K562 (cell line): ENCODE data around the gene ACOT7. TPM values are rescaled to one million over a fixed set of nuclear protein-coding genes. Genes with fewer than 3 reads are reported as not detected.

Experiments used
- ARID1B ChIP-seq: fragments of 450-650 bp; IDR thresholded peaks from 2 replicates; pipeline ENCODE4 v1.6.1; 2016; ENCODE audit warnings: antibody characterized with exemption, mild to moderate bottlenecking, inconsistent platforms
- ATF1 ChIP-seq, 2 experiments: fragments of 450-650 bp in 1 of 2; IDR thresholded peaks; 2 replicates each; pipeline ENCODE4 v1.6.1; 2016; ENCODE audit warnings: missing compliant biosample characterization in 1 of 2, missing genetic modification characterization in 1 of 2
- CBFA2T2 ChIP-seq: fragments of 450-650 bp; conservative IDR thresholded peaks from 2 replicates; pipeline ENCODE4 v1.6.1; 2017; ENCODE audit warnings: mild to moderate bottlenecking
- DACH1 ChIP-seq: fragments of 450-650 bp; IDR thresholded peaks from 2 replicates; pipeline ENCODE4 v1.6.1; 2018; ENCODE audit not compliant: partially characterized antibody
- EP300 ChIP-seq: IDR thresholded peaks from 2 replicates; pipeline ENCODE4 v1.6.1; 2012; ENCODE audit warnings: low read length, improper control_type of control experiment
- ESRRA ChIP-seq: fragments of 450-650 bp; IDR thresholded peaks from 2 replicates; pipeline ENCODE4 v1.6.1; 2014; ENCODE audit warnings: low read depth, mild to moderate bottlenecking, moderate library complexity, borderline replicate concordance
- POLR3G ChIP-seq: IDR thresholded peaks from 2 replicates; pipeline ENCODE4 v1.6.1; 2011; ENCODE audit not compliant: insufficient read length, insufficient replicate concordance; ENCODE audit errors: extremely low read depth
- RAD51 ChIP-seq: fragments of 450-650 bp; IDR thresholded peaks from 2 replicates; pipeline ENCODE4 v1.7.1; 2016; ENCODE audit warnings: low read depth, mild to moderate bottlenecking, borderline replicate concordance
- ZBTB11 ChIP-seq, 3 experiments: fragments of 200-800 bp in 1 of 3; fragments of 250-450 bp in 1 of 3; fragments of 450-650 bp in 1 of 3; sonication (Bioruptor Pico) in 1 of 3; sonication (Bioruptor generic) in 1 of 3; formaldehyde crosslinking in 1 of 3; IDR thresholded peaks; 2 replicates each; pipeline versions ENCODE4 v1.6.1 to v1.8.0; 2016 to 2022; ENCODE audit warnings: mild to moderate bottlenecking in 2 of 3, missing genetic modification characterization in 2 of 3, missing compliant biosample characterization in 1 of 3, moderate library complexity in 1 of 3
- ZNF395 ChIP-seq: fragments of 200-800 bp; sonication (Bioruptor generic); IDR thresholded peaks from 2 replicates; pipeline ENCODE4 v1.6.1; 2017; ENCODE audit warnings: missing genetic modification characterization, missing compliant biosample characterization
- polyA plus RNA-seq, 8 experiments: library from polyadenylated mRNA; depleted of rRNA in 4 of 8; stranded (reverse) in 5 of 8; unstranded in 3 of 8; fragments of >200 nt; fragmentation: Nextera tagmentation in 2 of 8; fragmentation: Illumina TruSeq in 1 of 8; extraction: Ambion mirVana in 2 of 8; extraction: Trizol in 1 of 8; gene quantifications; 2 replicates each; pipeline versions ENCODE4 v1.2.1 to v1.2.3, GENCODE V29; 2011 to 2014; ENCODE audit warnings: inconsistent platforms in 1 of 8, missing spikeins in 1 of 8
- total RNA-seq, 7 experiments: library from RNA; depleted of rRNA in 6 of 7; stranded (reverse); fragments of >200 nt in 6 of 7; fragmentation: Illumina TruSeq in 2 of 7; extraction: Trizol in 2 of 7; gene quantifications; 2 replicates each; pipeline versions ENCODE4 v1.2.1 to v1.2.3, GENCODE V29; 2011 to 2021; ENCODE audit warnings: low replicate concordance in 1 of 7

The ACOT7 gene
- total and polyA plus RNA-seq, 9 of the 15 experiments (the other 6 are each of a cell fraction or from before 2014, with no cell fraction given) = 7.0 to 92.6 (median 37.2) TPM

DNA sequence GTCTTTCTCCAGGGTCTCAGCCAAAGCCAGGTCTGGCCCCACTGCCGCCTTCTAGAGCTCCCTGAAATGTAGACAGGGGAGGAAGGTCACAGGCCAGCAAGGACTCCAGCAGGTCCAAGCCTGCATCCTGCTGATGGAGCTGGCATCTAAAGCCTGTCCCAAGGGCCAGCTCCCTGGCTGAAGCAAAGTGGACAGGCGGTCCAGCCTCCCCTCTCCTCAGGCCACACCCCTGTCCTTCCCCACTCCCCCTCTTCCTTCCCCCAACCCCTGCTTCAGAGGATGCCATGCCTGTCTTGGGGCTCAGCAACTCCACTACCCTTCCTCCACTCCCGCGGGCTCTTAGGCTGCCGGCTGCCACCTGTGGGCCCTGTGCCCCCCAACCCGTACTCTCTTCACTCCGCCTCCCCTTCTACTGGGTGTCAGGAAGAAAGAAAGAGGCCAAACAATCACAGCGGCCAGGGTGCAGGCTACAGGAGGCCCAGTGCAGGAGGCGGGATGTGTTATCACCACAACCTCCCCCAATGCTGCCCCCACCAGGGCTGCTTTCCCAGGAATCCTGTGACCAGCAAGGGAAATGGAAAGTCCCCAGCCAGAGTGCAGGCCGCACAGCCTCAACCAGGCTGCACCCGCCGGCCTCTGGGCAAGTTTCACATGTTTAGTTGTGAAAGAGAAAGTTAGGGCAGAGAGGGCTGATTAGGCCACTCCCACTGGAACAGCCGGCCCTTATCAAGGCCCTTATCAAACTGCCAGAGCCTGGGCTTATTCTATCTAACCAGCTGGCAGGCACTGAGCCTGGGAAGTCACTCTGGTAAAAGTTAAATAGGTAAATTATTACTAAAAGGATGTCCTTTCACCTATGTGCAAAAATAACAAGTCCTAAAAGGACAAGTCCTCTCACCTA, 34.1 kb downstream of the ACOT7 start (continued):
- peak in 1 of 3 experiments; percentile 59; a peak in 1 of 6 replicates for TF ChIP-seq ZBTB11 (CRISPR knock-in tag; IDR thresholded peaks at IDR 0.05)
- TF ChIP-seq ESRRA = no peak; the same call in 1 of the 2 replicates
- peak; percentile 79 for TF ChIP-seq ARID1B
- TF ChIP-seq POLR3G = no peak
- peak; percentile 90 for TF ChIP-seq EP300
- peak; percentile 82 for TF ChIP-seq ZNF395 (CRISPR knock-in tag)
- TF ChIP-seq RAD51 = no peak
- TF ChIP-seq ATF1 (CRISPR knock-in tag; IDR thresholded peaks at IDR 0.05) = no peak
- TF ChIP-seq ATF1 (tag; IDR thresholded peaks at IDR 0.05) = 0 out of 2 replicates have a peak, but pooled peaks have one; percentile 9
- peak; percentile 64 for TF ChIP-seq DACH1
- peak; percentile 55 for TF ChIP-seq CBFA2T2
